Endodermal cell (in vitro differentiated cells): Measurements from ENCODE around the gene EIF3I. TPM values are rescaled to one million over a fixed set of nuclear protein-coding genes. Genes with fewer than 3 reads are reported as not detected.
A peak's percentile ranks its signal among the peaks of the same experiment; 100 is the strongest.

Source experiments
- DNase-seq: peaks from one replicate; pipeline ENCODE4 v3.0.0-alpha.2; 2017
- H3K27ac ChIP-seq: 2 replicates; pipeline ENCODE4 v1.5.1; 2013; ENCODE audit warnings: mild to moderate bottlenecking, low read depth, low read length, moderate library complexity
- H3K27me3 ChIP-seq: 2 replicates; pipeline ENCODE4 v1.6.1; 2013; ENCODE audit warnings: mild to moderate bottlenecking, low read length, moderate library complexity; ENCODE audit not compliant: insufficient read depth, control insufficient read depth, poor library complexity, severe bottlenecking
- H3K36me3 ChIP-seq: 2 replicates; pipeline ENCODE4 v1.7.0; 2013; ENCODE audit warnings: mild to moderate bottlenecking, low read length, moderate library complexity; ENCODE audit not compliant: control insufficient read depth, insufficient read depth
- H3K4me1 ChIP-seq: one replicate; pipeline ENCODE4 v1.7.0; 2013; ENCODE audit warnings: low read length; ENCODE audit not compliant: control insufficient read depth, insufficient read depth
- H3K4me3 ChIP-seq: 2 replicates; pipeline ENCODE4 v1.5.1; 2013; ENCODE audit warnings: mild to moderate bottlenecking, low read length, moderate library complexity
- H3K9ac ChIP-seq: 2 replicates; pipeline ENCODE4 v1.6.1; 2013; ENCODE audit warnings: mild to moderate bottlenecking, low read length, moderate library complexity; ENCODE audit not compliant: poor library complexity, severe bottlenecking; ENCODE audit errors: extremely low read depth
- H3K9me3 ChIP-seq: 2 replicates; pipeline ENCODE4 v1.6.1; 2013; ENCODE audit warnings: mild to moderate bottlenecking, low read length, moderate library complexity; ENCODE audit not compliant: control insufficient read depth
- H3K27ac Mint-ChIP-seq: 2 replicates; pipeline ENCODE4 v1.8.0; 2020; ENCODE audit warnings: mixed read lengths
- H3K27me3 Mint-ChIP-seq: 2 replicates; pipeline ENCODE4 v1.8.0; 2021; ENCODE audit warnings: mild to moderate bottlenecking, mixed read lengths; ENCODE audit not compliant: insufficient read depth
- H3K36me3 Mint-ChIP-seq: 2 replicates; pipeline ENCODE4 v1.8.0; 2020; ENCODE audit warnings: low read depth, mixed read lengths
- H3K4me1 Mint-ChIP-seq: 2 replicates; pipeline ENCODE4 v1.8.0; 2020; ENCODE audit warnings: mixed read lengths
- H3K4me3 Mint-ChIP-seq: 2 replicates; pipeline ENCODE4 v1.8.0; 2020; ENCODE audit warnings: mild to moderate bottlenecking, moderate library complexity, mixed read lengths
- H3K9me3 Mint-ChIP-seq: 2 replicates; pipeline ENCODE4 v1.8.0; 2020; ENCODE audit warnings: mild to moderate bottlenecking, mixed read lengths
- CTCF ChIP-seq: fragments of 200-600 bp; sonication (generic); conservative IDR thresholded peaks from 2 replicates; pipeline ENCODE4 v1.5.0; 2021; ENCODE audit warnings: antibody characterized with exemption, mild to moderate bottlenecking
- WGBS, 2 experiments: methylation state at CpG; one replicate each; pipeline versions ENCODE4 v1.1.5 to v1.1.7; 2013; ENCODE audit warnings: missing lambda C conversion rate in 2 of 2, mixed read lengths in 1 of 2; ENCODE audit not compliant: insufficient coverage in 1 of 2, insufficient read length in 1 of 2; 5-methylcytosine and 5-hydroxymethylcytosine counted together
- total RNA-seq, 2 donors: library from RNA; stranded (reverse); fragmentation: NEBNext Ultra II Directional in 1 of 2; extraction: Animal tissue kit (Norgen Biotek cat#: 25700) in 1 of 2; gene quantifications; 2 replicates in 1 of 2; 3 replicates in 1 of 2; pipeline ENCODE4 v1.2.1, GENCODE V29; 2021

EIF3I gene
- total RNA-seq, 2 donors from 2014 or later: 194 to 198 TPM

- no peak for TF ChIP-seq CTCF
- no peaks in the 10 kb centered on the region for H3K27me3 ChIP-seq
- Mint-ChIP-seq H3K27me3 (no peaks in the 10 kb centered on the region), H3K9me3 (no peaks in the 10 kb centered on the region), H3K27ac (no peak overlapping the region), H3K4me1 (peaks cover 4% of the 10 kb centered on the region), H3K36me3 (peaks cover 33% of the 10 kb centered on the region), H3K4me3 (no peak overlapping the region)
- H3K9me3 ChIP-seq: no peaks in the 10 kb centered on the region
- H3K27ac ChIP-seq: no peak overlapping the region
- WGBS, 2 experiments: 94 to 96% methylated on average over 2 to 5 of the region's 5 CpGs
- peaks cover 43% of the 10 kb centered on the region for H3K36me3 ChIP-seq
- no peak for DNase-seq
- H3K4me1 ChIP-seq: no peaks in the 10 kb centered on the region
- H3K4me3 ChIP-seq: no peak overlapping the region
- no peak overlapping the region for H3K9ac ChIP-seq
Observed at GRCh38 chr1:32216566-32216965, 5.6 kb upstream of the EIF3I start.

- no peaks in the 10 kb centered on the region for H3K27me3 ChIP-seq
- H3K27me3 Mint-ChIP-seq: no peaks in the 10 kb centered on the region
- H3K27ac ChIP-seq: no peak overlapping the region
- peaks cover 9% of the 10 kb centered on the region for H3K4me1 Mint-ChIP-seq
- H3K36me3 Mint-ChIP-seq: peaks cover 40% of the 10 kb centered on the region
- no peaks in the 10 kb centered on the region for H3K9me3 ChIP-seq
- H3K4me3 ChIP-seq: no peak overlapping the region
- no peaks in the 10 kb centered on the region for H3K4me1 ChIP-seq
- no peaks in the 10 kb centered on the region for H3K9me3 Mint-ChIP-seq
- H3K27ac Mint-ChIP-seq: no peak overlapping the region
- H3K4me3 Mint-ChIP-seq: no peak overlapping the region
- H3K36me3 ChIP-seq: peaks cover 49% of the 10 kb centered on the region
- TF ChIP-seq CTCF: no peak
- no peak for DNase-seq
- H3K9ac ChIP-seq: no peak overlapping the region
- WGBS, 2 experiments: 90 to 100% methylated on average over 1 to 7 of the region's 7 CpGs
Observed at GRCh38 chr1:32219022-32219421, 3.2 kb upstream of the EIF3I start.

GRCh38 chr1:32220746-32221580, 1.2 kb upstream of the EIF3I start:
- Histone ChIP-seq H3K36me3 (peaks cover 51% of the 10 kb centered on the region), H3K4me1 (no peaks in the 10 kb centered on the region), H3K4me3 (peak overlapping the region; percentile 98), H3K9me3 (no peaks in the 10 kb centered on the region), H3K27ac (no peak overlapping the region), H3K9ac (peak overlapping the region; percentile 93), H3K27me3 (no peaks in the 10 kb centered on the region)
- Mint-ChIP-seq H3K27ac (peak overlapping the region; percentile 97), H3K4me1 (peaks cover 9% of the 10 kb centered on the region), H3K36me3 (peaks cover 42% of the 10 kb centered on the region), H3K4me3 (peak overlapping the region; percentile 97), H3K27me3 (no peaks in the 10 kb centered on the region), H3K9me3 (no peaks in the 10 kb centered on the region)
- TF ChIP-seq CTCF: no peak
- 93 to 97% methylated on average over 3 to 4 of the region's 4 CpGs for whole genome bisulfite sequencing, 2 experiments
- no peak for DNase-seq
